ENCODE measurements around the gene ANKRD17. TPM values are rescaled to one million over a fixed set of nuclear protein-coding genes. Genes with fewer than 3 reads are reported as not detected.

Gene ANKRD17
- total RNA-seq, 2 experiments from 2014 or later, result 50.8 to 53.1 TPM

DNA sequence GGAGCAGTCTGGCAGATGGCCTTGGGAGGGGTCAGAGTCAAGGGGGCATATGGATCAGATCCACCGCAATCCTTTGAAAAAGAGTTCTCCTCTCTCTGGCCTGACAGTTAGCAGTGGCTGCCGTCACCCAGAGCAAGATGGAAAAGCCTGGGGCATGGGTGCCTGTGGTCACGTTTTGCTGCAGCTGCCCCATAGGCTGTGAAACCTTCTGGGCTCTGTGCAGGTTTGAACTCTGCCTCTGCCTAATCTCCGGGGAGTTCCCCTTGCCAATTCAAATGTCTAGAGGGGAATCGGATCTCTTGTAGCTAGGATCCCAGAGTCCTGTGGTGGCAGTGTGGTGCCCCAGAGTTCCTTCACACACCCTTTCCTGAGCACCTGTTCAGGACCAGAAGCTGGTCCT is 23.4 kb upstream of the ANKRD17 start:
- ChIA-PET CTCF (no interaction called here), POLR2A (no interaction called here)
- H3K4me3 Mint-ChIP-seq, result no peak overlapping the region
- peaks cover 25% of the 10 kb centered on the region for H3K36me3 Mint-ChIP-seq (ENCODE audit: low read depth)
- H3K27me3 Mint-ChIP-seq, result no peaks in the 10 kb centered on the region
- no peak for DNase-seq
- intact Hi-C loops (cut with micrococcal nuclease), result no loop called here
- H3K4me1 Mint-ChIP-seq (ENCODE audit: low read depth), result no peaks in the 10 kb centered on the region
- ATAC-seq, result no peak
- peaks cover 7% of the 10 kb centered on the region for H3K9me3 Mint-ChIP-seq
- TF ChIP-seq, protein P1, sequence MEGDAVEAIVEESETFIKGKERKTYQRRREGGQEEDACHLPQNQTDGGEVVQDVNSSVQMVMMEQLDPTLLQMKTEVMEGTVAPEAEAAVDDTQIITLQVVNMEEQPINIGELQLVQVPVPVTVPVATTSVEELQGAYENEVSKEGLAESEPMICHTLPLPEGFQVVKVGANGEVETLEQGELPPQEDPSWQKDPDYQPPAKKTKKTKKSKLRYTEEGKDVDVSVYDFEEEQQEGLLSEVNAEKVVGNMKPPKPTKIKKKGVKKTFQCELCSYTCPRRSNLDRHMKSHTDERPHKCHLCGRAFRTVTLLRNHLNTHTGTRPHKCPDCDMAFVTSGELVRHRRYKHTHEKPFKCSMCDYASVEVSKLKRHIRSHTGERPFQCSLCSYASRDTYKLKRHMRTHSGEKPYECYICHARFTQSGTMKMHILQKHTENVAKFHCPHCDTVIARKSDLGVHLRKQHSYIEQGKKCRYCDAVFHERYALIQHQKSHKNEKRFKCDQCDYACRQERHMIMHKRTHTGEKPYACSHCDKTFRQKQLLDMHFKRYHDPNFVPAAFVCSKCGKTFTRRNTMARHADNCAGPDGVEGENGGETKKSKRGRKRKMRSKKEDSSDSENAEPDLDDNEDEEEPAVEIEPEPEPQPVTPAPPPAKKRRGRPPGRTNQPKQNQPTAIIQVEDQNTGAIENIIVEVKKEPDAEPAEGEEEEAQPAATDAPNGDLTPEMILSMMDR (IDR thresholded peaks at IDR 0.05), result no peak
- H3K27ac Mint-ChIP-seq, result no peak overlapping the region

DNA sequence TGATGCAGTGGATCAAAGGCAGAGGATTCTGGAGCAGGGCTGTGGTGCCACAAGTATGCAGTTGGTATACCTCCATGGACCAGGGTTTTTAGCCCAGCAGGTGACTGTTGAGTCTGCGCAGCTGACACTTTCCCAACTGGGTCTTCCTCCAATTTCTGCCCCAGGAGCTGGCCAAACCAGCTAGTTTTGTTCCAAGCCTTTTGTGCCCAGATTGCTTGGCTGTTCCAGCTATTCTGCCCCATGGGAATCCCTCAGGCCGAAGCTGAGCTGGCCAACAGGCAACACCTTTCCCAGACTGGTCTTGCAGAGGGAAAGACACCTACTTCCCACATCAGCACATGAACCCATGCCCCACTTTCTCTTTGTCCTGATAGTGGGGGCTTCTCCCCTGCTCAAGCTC is 22.8 kb upstream of the ANKRD17 start:
- Mint-ChIP-seq H3K27me3 (no peaks in the 10 kb centered on the region), H3K27ac (no peak overlapping the region), H3K4me3 (no peak overlapping the region), H3K9me3 (peaks cover 7% of the 10 kb centered on the region), H3K4me1 (ENCODE audit: low read depth) (no peaks in the 10 kb centered on the region), H3K36me3 (ENCODE audit: low read depth) (peaks cover 23% of the 10 kb centered on the region)
- DNase-seq (no peak), ATAC-seq (no peak)
- TF ChIP-seq, protein P1 (IDR thresholded peaks at IDR 0.05), result no peak
- intact Hi-C loops (cut with micrococcal nuclease), result no loop called here
- ChIA-PET POLR2A (no interaction called here), CTCF (no interaction called here)

DNA sequence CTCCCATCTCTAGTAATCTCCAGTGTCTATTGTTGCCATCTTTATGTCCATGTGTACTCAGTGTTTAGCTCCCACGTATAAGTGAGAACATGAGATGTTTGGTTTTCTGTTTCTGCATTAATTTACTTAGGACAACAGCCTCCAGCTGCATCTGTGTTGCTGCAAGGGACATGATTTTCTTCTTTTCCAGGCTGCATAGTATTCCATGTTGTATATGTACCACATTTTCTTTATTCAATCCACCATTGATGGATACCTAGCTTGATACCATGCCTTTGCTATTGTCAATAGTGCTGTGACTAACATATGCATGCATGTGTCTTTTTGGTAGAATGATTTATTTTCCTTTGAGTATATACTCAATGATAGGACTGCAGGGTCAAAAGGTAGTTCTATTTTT is 18.6 kb upstream of the ANKRD17 start:
- Mint-ChIP-seq H3K36me3 (ENCODE audit: low read depth) (peaks cover 18% of the 10 kb centered on the region), H3K4me3 (no peak overlapping the region), H3K27me3 (no peaks in the 10 kb centered on the region), H3K4me1 (ENCODE audit: low read depth) (no peaks in the 10 kb centered on the region), H3K27ac (no peak overlapping the region), H3K9me3 (peaks cover 7% of the 10 kb centered on the region)
- no peak for DNase-seq
- no peak for ATAC-seq
- TF ChIP-seq, protein P1 (IDR thresholded peaks at IDR 0.05), result no peak
- POLR2A ChIA-PET, result no interaction called here
- intact Hi-C loops (cut with micrococcal nuclease), result no loop called here
- CTCF ChIA-PET, result no interaction called here

DNA sequence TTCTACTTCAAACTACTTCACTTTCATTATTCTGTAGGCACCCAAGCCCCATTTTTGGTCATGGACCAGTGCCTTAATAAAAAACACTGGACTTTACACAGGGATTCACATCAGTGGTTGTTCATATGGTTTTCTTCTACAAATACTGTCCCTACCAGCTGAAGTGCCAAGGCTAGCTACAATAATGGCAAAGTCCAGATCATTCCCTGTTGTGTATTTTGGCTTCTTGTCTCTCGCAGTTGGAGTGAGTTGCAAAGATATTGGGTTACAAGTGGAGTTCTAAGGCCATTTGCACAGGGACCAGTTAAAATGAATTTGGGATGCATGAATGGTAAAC is 16.7 kb upstream of the ANKRD17 start:
- H3K36me3 Mint-ChIP-seq (ENCODE audit: low read depth), result peaks cover 16% of the 10 kb centered on the region
- no peaks in the 10 kb centered on the region for H3K4me1 Mint-ChIP-seq (ENCODE audit: low read depth)
- CTCF ChIA-PET, result no interaction called here
- ATAC-seq (no peak), DNase-seq (no peak)
- H3K27ac Mint-ChIP-seq, result no peak overlapping the region
- POLR2A ChIA-PET, result no interaction called here
- H3K4me3 Mint-ChIP-seq, result no peak overlapping the region
- TF ChIP-seq, protein P1 (IDR thresholded peaks at IDR 0.05), result no peak
- intact Hi-C loops (cut with micrococcal nuclease), result no loop called here
- H3K27me3 Mint-ChIP-seq, result no peaks in the 10 kb centered on the region
- peaks cover 7% of the 10 kb centered on the region for H3K9me3 Mint-ChIP-seq

DNA sequence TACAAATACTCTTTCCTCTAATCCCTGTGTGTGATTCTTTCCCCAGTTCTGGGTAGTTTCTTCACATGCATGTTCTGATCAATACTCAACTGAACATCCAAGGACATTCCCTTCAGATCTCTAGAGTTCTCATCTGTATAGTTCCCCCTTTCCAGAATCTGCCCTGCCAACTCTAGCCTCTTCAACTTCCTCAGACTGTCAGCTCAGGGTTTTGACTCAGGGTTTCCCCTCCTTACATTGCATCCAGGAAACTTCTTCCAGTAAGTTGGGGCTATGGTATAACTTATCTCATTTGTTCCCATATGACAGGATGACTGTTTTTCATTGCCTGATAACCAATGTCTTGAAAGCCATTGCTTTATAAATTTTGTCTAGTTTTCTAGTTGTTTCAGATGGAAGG is 14.2 kb upstream of the ANKRD17 start:
- Mint-ChIP-seq H3K4me1 (ENCODE audit: low read depth) (no peaks in the 10 kb centered on the region), H3K27ac (no peak overlapping the region), H3K27me3 (no peaks in the 10 kb centered on the region), H3K36me3 (ENCODE audit: low read depth) (peaks cover 7% of the 10 kb centered on the region), H3K9me3 (peaks cover 4% of the 10 kb centered on the region), H3K4me3 (no peak overlapping the region)
- ChIA-PET POLR2A (no interaction called here), CTCF (no interaction called here)
- TF ChIP-seq, protein P1 (IDR thresholded peaks at IDR 0.05), result no peak
- DNase-seq (no peak), ATAC-seq (no peak)
- intact Hi-C loops (cut with micrococcal nuclease), result no loop called here

All from activated CD8-positive, alpha-beta T cell treated with anti-CD3 and anti-CD28 coated beads for 36 hours (primary cell).